HG02884 (cell line): Measurements from ENCODE around the gene NUDT3.
"Not testable (repeated sequence)": the region's sequence is repeated elsewhere in the genome, so short reads cannot be mapped to it uniquely, and the experiment has no call there.

ENCODE experiments used
- ATAC-seq: cut with Tn5 transposase; IDR thresholded peaks from one replicate; pipeline ENCODE4 v1.9.1; 2021; ENCODE audit warnings: mild to moderate bottlenecking, moderate library complexity; ENCODE audit not compliant: unreplicated experiment

Gene NUDT3

DNA sequence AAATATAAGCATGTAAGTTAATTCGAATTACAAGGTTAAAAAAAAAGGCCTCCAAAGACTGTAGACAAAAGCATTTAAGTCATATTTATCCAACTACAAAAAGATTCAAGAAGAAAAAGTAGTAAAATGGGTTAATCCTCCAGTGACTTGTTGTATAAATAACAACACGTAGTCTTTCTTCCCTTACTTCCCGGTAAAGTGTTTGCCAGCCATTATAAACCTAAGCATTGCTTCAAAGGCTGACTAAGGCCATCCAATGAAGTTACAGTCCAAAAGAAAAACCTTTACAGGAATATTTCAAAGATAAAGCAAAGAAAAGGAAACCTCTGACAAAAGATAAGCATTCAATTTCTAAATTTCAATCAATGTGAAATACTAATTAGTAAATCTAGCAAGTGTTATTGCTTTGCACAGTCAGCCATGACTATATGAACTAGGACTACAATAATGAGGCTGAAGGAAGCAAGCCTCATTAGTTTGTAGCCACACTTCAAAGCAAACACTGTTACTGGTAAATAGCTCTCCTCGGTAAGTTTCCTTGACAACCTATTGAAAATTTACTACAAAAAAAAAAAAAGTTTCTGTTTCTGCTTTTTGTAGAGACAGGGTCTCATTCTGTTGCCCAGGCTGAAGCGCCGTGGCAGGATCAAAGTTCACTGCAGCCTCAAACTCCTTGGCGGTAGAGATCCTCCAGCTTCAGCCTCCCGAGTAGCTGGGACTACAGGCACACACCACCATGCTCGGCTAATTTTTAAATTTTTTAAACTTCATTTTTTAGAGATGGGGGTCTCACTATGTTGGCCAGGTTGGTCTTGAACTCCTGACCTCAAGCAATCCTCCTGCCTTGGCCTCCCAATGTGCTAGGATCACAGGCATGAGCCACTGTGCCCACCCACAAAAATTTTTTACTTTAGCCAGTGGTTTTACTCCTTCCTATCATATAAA is 46.0 kb downstream of the NUDT3 start:
- ATAC-seq, result no peak

DNA sequence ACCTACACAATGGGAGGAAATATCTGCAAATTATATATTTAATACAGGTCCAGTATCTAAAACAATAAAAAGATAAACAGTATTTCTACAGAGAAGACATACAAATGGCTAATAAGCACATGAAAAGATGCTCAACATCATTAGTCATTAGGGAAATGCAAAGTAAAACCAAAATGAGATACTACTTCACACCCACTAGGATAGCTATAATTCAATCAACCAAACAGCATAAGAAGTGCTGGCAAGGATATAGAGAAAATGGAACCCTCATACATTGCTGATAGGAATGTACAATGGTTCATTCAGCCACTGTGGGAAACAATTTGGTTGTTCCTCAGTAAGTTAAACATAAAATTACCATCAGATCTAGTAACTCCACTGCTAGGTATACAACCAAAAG is 48.7 kb downstream of the NUDT3 start:
- ATAC-seq, result no peak

DNA sequence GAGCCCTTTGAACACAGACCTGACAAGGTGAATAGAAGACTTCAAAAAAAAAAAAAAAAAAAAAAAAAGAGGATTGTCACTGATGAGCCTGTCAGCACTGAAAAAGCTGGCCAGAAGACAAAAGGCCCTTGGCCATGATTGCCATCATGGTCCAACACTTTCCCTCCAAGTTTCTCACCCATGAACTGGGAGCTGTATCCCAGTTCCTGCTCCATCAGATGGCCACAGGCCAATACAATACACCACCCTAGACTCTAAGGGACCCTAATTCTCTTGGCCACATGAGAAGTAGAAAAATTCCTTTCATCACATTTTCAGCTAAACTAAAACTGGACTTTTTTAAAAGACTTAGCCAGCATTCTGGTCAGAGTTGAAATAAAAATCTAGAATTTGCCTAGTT is 50.2 kb downstream of the NUDT3 start:
- ATAC-seq, result no peak

DNA sequence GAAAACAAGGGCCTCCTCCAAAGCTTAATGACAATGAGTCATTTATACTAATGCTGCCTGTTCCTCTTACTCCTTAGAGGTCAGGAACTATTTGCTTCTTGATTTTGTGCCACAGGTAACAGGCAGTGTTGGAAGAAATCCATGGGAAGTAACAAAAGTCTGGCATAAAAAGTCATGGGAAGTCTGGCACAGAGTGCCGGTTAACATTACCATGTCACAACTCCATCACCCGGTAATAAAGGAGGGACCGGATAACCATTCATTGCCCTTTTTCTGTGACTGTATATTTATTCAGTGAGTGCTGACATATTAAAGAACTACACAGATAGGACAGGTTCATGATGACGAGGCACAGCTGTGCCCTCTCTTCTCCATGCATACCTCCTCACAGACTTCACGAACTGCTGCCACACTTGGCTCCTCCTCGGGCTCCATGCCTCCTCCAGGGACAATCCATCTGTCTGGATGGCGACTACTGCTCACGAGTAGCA is 50.9 kb downstream of the NUDT3 start:
- no peak for ATAC-seq

- ATAC-seq, result no peak
Measured at GRCh38 chr6:34340906-34341480, 51.5 kb downstream of the NUDT3 start.

- ATAC-seq, result no peak
Measured at GRCh38 chr6:34340394-34340793, 52.1 kb downstream of the NUDT3 start.

- no peak for ATAC-seq
Measured at GRCh38 chr6:34339971-34340370, 52.5 kb downstream of the NUDT3 start.

- no peak for ATAC-seq
Measured at GRCh38 chr6:34339432-34339831, 53.0 kb downstream of the NUDT3 start.

DNA sequence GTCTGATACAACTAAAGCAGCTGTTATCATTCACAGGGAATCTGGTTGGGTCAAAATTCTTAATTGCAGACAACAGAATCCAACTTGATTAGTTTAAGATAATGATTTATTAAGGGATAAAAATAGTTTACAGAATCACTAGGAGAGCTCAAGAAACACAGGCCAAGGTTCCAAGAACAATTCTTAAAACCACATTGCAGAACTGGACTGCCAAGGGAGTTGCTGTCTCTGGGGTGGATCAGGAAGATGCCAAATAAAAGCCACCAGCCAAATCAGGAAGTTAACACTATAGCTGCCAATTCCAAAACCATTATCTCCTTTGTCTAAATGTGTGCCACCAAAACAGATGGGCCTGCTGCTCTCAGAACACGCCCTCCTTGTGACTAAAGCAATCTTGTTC is 53.7 kb downstream of the NUDT3 start:
- no peak for ATAC-seq

DNA sequence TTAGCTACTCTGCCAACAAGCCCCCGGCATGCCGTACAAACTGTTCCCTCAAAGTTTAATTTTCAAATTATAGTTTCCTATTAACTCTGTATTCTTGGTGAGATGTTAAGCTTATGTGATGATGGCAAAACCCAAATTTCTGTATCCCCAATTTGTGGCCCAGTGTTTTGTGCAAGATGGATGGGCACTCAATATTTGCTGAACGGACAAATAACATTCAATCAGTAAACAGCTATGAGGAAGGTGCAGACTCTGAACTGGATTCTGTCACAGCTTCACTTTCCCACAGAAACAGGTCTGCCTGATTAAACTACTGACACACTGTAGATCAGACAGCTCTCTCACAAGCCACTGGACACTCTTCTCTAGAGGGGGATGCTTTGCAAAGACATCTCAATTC is 54.1 kb downstream of the NUDT3 start:
- ATAC-seq, result no peak

- ATAC-seq, result no peak
Measured at GRCh38 chr6:34334796-34335416, 57.6 kb downstream of the NUDT3 start.

- peak; percentile 59 for ATAC-seq
Measured at GRCh38 chr6:34333858-34334257, 58.6 kb downstream of the NUDT3 start.

DNA sequence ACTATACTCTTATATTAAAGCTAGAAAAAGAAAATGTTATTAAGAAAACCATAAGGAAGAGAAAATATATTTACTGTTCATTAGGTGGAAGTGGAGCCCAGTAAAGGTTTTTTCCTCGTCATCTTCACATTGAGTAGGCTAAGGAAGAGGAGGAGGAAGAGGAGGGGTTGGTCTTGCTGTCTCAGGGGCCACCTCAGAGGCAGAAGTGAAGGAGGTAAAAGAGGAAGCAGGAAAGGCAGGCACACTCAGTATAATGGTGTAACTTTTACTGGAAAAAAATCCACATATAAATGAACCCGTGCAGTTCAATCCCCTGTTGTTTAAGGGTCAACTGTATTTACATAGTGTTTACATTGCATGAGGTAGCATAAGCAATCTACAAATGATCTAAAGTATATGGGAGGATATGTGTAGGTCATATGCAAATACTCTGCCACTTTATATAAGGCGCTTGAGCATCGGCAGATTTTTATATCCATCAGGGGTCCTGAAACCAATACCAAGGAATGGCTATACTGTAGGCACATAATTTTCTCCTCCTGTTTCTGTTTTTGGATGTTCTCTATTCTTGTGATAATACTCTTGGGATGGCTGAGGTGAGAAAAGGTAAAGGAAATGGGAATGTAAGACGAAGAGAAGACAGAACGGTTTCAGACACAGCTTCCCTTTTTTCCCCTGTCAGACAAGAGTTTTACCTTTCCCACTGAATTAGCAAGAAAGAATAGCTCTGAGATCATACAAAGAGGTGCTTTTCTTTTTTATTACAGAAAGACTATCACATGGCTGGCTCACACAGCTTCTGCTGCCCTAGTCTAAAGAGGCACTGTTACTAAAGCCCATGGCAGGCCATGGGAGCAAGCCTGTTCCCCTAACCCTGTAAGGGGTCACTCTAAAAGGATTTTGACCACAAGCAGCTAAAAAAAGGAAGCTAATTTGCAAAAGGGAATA is 59.9 kb downstream of the NUDT3 start:
- no peak for ATAC-seq

GRCh38 chr6:34331371-34332050 is 61.0 kb downstream of the NUDT3 start:
- no peak for ATAC-seq

- not testable (repeated sequence) for ATAC-seq
Measured at GRCh38 chr6:34329814-34330213, 62.7 kb downstream of the NUDT3 start.

DNA sequence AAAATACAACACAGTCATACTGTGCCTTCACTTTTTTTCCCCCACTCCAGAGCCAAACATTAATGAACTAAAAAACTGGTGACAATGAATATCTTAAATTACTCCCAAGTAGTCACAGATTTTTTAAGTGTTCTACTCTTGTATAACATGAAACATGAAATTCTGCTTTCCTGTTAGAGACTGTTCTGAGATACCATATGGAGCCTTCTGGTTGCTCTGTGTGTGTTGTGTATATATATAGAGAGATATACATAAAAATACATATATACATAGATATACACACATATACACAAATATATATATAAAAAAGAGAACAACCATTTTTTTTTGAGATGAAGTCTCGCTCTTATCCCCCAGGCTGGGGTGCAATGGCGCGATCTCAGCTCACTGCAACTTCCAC is 63.5 kb downstream of the NUDT3 start:
- ATAC-seq, result no peak

GRCh38 chr6:34327313-34328205 is 64.9 kb downstream of the NUDT3 start:
- not testable (repeated sequence) for ATAC-seq

DNA sequence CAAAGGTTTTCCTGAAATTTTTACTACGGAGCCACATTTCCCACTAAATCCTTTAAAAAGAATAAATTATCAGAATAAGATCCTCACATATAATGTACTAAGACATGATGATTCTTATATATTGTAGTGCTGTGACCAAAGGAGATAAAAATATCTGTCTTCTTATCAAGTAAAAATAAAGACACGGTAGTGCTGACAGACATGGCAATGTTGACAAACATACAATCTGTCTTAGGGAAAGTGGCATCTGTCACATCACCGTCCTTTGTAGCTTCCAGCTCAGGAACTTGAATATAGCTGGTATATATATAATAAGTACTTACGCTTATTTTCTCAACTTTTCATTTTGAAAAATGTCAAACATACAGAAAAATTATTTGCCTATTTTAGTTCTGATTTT is 66.8 kb downstream of the NUDT3 start:
- no peak for ATAC-seq
